Vagina (tissue), 2 donors: Measurements from ENCODE around the gene ACTL6A.

Source experiments
- POLR2A ChIP-seq, 2 donors: fragments of 450-650 bp; IDR thresholded peaks; one replicate each; pipeline ENCODE4 v1.6.1; 2017; ENCODE audit warnings: antibody characterized with exemption in 2 of 2, mild to moderate bottlenecking in 2 of 2, moderate library complexity in 2 of 2
- POLR2AphosphoS5 ChIP-seq, 2 donors: sonication (generic); formaldehyde crosslinking; IDR thresholded peaks; one replicate each; pipeline ENCODE4 v1.9.0; 2017; ENCODE audit warnings: antibody characterized with exemption in 2 of 2, mild to moderate bottlenecking in 2 of 2, low read depth in 1 of 2; ENCODE audit not compliant: insufficient read depth in 1 of 2
- TF ChIP-seq, protein P1 (sequence below), 3 experiments: fragments of 450-650 bp in 2 of 3; fragments of 200-600 bp in 1 of 3; sonication (generic) in 1 of 3; IDR thresholded peaks; one replicate each; pipeline ENCODE4 v1.5.1; 2017 to 2019; ENCODE audit warnings: antibody characterized with exemption in 3 of 3, mild to moderate bottlenecking in 2 of 3, moderate library complexity in 2 of 3

DNA sequence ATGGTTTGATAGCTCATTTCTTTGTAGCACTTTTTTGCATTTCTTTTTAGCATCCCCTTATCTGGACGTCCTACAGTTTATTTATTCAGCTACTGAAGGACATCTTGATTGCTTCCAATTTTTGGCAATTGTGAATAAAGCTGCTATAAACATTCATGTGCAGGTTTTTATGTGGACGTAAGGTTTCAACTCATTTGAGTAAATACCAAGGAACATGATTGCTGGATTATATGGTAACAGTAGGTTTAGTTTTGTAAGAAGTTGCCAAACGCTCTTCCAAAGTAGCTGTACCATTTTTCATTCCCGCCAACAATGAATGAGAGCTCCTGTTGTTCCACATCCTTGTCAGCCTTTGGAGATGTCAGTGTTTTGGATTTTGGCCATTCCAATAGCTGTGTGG is 29.5 kb upstream of the ACTL6A start:
- TF ChIP-seq, protein P1, sequence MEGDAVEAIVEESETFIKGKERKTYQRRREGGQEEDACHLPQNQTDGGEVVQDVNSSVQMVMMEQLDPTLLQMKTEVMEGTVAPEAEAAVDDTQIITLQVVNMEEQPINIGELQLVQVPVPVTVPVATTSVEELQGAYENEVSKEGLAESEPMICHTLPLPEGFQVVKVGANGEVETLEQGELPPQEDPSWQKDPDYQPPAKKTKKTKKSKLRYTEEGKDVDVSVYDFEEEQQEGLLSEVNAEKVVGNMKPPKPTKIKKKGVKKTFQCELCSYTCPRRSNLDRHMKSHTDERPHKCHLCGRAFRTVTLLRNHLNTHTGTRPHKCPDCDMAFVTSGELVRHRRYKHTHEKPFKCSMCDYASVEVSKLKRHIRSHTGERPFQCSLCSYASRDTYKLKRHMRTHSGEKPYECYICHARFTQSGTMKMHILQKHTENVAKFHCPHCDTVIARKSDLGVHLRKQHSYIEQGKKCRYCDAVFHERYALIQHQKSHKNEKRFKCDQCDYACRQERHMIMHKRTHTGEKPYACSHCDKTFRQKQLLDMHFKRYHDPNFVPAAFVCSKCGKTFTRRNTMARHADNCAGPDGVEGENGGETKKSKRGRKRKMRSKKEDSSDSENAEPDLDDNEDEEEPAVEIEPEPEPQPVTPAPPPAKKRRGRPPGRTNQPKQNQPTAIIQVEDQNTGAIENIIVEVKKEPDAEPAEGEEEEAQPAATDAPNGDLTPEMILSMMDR (IDR thresholded peaks at IDR 0.05), result no peak
- TF ChIP-seq POLR2A (IDR thresholded peaks at IDR 0.05) (no peak), POLR2AphosphoS5 (IDR thresholded peaks at IDR 0.05; ENCODE audit: insufficient read depth in 1 of 2, low read depth in 1 of 2) (no peak)
